ENCODE measurements around the gene PTK7.

- TF ChIP-seq, protein P1, sequence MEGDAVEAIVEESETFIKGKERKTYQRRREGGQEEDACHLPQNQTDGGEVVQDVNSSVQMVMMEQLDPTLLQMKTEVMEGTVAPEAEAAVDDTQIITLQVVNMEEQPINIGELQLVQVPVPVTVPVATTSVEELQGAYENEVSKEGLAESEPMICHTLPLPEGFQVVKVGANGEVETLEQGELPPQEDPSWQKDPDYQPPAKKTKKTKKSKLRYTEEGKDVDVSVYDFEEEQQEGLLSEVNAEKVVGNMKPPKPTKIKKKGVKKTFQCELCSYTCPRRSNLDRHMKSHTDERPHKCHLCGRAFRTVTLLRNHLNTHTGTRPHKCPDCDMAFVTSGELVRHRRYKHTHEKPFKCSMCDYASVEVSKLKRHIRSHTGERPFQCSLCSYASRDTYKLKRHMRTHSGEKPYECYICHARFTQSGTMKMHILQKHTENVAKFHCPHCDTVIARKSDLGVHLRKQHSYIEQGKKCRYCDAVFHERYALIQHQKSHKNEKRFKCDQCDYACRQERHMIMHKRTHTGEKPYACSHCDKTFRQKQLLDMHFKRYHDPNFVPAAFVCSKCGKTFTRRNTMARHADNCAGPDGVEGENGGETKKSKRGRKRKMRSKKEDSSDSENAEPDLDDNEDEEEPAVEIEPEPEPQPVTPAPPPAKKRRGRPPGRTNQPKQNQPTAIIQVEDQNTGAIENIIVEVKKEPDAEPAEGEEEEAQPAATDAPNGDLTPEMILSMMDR (IDR thresholded peaks at IDR 0.05) = no peak
- TF ChIP-seq POLR2AphosphoS5 (IDR thresholded peaks at IDR 0.05) (no peak), POLR2A (IDR thresholded peaks at IDR 0.05) (no peak)
Measured at GRCh38 chr6:43125555-43125954, 49.4 kb downstream of the PTK7 start.
